ENCODE measurements around the gene LEO1. TPM values are rescaled to one million over a fixed set of nuclear protein-coding genes. Genes with fewer than 3 reads are reported as not detected.

The LEO1 gene
- total and polyA plus RNA-seq, 10 of the 15 experiments (the other 5 are each of a cell fraction or from before 2014, with no cell fraction given): 13.6 to 50.6 (median 32.4) TPM

GRCh38 chr15:52010633-52011595 is 39.3 kb upstream of the LEO1 start:
- intact Hi-C loops (cut with micrococcal nuclease; ENCODE audit: unreplicated experiment): no loop called here
- CTCF ChIA-PET: interaction anchor here (1.7 kb wide), 1 partner anchor 128 kb away, joined by 5 read pairs; no protein-coding TSS in a partner anchor
- FAIRE-seq: no peak
- no peak for TF ChIP-seq SUZ12 (IDR thresholded peaks at IDR 0.05; ENCODE audit: unreplicated experiment)
- peak; percentile 28; the same call in 1 of the 2 replicates for TF ChIP-seq NFIC (IDR thresholded peaks at IDR 0.05; ENCODE audit: low read depth, low read length)
- TF ChIP-seq, protein P1, sequence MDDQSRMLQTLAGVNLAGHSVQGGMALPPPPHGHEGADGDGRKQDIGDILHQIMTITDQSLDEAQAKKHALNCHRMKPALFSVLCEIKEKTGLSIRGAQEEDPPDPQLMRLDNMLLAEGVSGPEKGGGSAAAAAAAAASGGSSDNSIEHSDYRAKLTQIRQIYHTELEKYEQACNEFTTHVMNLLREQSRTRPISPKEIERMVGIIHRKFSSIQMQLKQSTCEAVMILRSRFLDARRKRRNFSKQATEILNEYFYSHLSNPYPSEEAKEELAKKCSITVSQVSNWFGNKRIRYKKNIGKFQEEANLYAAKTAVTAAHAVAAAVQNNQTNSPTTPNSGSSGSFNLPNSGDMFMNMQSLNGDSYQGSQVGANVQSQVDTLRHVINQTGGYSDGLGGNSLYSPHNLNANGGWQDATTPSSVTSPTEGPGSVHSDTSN (IDR thresholded peaks at IDR 0.05; ENCODE audit: insufficient replicate concordance, low read depth, low read length): no peak
- TF ChIP-seq ZNF217 (IDR thresholded peaks at IDR 0.05): no peak
- 0 out of 2 replicates have a peak, but pooled peaks have one; percentile 34 for TF ChIP-seq ATF2 (IDR thresholded peaks at IDR 0.05; ENCODE audit: low read length)
- TF ChIP-seq, protein P2, sequence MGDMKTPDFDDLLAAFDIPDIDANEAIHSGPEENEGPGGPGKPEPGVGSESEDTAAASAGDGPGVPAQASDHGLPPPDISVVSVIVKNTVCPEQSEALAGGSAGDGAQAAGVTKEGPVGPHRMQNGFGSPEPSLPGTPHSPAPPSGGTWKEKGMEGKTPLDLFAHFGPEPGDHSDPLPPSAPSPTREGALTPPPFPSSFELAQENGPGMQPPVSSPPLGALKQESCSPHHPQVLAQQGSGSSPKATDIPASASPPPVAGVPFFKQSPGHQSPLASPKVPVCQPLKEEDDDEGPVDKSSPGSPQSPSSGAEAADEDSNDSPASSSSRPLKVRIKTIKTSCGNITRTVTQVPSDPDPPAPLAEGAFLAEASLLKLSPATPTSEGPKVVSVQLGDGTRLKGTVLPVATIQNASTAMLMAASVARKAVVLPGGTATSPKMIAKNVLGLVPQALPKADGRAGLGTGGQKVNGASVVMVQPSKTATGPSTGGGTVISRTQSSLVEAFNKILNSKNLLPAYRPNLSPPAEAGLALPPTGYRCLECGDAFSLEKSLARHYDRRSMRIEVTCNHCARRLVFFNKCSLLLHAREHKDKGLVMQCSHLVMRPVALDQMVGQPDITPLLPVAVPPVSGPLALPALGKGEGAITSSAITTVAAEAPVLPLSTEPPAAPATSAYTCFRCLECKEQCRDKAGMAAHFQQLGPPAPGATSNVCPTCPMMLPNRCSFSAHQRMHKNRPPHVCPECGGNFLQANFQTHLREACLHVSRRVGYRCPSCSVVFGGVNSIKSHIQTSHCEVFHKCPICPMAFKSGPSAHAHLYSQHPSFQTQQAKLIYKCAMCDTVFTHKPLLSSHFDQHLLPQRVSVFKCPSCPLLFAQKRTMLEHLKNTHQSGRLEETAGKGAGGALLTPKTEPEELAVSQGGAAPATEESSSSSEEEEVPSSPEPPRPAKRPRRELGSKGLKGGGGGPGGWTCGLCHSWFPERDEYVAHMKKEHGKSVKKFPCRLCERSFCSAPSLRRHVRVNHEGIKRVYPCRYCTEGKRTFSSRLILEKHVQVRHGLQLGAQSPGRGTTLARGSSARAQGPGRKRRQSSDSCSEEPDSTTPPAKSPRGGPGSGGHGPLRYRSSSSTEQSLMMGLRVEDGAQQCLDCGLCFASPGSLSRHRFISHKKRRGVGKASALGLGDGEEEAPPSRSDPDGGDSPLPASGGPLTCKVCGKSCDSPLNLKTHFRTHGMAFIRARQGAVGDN (IDR thresholded peaks at IDR 0.05): peak; percentile 71
- peak; percentile 42; the same call in 1 of the 2 replicates for TF ChIP-seq BCL11A (IDR thresholded peaks at IDR 0.05; ENCODE audit: low read depth, low read length)
- no peak for TF ChIP-seq KAT2A (conservative IDR thresholded peaks at IDR 0.05; ENCODE audit: control insufficient read depth, low read depth, low read length)
- TF ChIP-seq USF2 (IDR thresholded peaks at IDR 0.05; ENCODE audit: borderline replicate concordance, low read depth, low read length): no peak
- TF ChIP-seq, protein P3, sequence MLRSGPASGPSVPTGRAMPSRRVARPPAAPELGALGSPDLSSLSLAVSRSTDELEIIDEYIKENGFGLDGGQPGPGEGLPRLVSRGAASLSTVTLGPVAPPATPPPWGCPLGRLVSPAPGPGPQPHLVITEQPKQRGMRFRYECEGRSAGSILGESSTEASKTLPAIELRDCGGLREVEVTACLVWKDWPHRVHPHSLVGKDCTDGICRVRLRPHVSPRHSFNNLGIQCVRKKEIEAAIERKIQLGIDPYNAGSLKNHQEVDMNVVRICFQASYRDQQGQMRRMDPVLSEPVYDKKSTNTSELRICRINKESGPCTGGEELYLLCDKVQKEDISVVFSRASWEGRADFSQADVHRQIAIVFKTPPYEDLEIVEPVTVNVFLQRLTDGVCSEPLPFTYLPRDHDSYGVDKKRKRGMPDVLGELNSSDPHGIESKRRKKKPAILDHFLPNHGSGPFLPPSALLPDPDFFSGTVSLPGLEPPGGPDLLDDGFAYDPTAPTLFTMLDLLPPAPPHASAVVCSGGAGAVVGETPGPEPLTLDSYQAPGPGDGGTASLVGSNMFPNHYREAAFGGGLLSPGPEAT (IDR thresholded peaks at IDR 0.05; ENCODE audit: low read depth): no peak
- no peak for TF ChIP-seq EP300 (IDR thresholded peaks at IDR 0.05; ENCODE audit: borderline replicate concordance in 1 of 2, control insufficient read depth in 1 of 2, low read depth in 2 of 2, low read length in 2 of 2)

More at GRCh38 chr15:52010633-52011595, 39.3 kb upstream of the LEO1 start:
- SMC1A ChIA-PET (ENCODE audit: uncharacterized antibody, unreplicated experiment): interaction anchor here (1.0 to 2.2 kb wide), 5 partner anchors 10 to 98 kb away, joined by 3 to 22 read pairs (median 4); no protein-coding TSS in a partner anchor
- H3K79me2 ChIP-seq (ENCODE audit: control insufficient read depth, insufficient read depth, low read length): no peaks in the 10 kb centered on the region
- H3K36me3 ChIP-seq (ENCODE audit: control insufficient read depth in 2 of 2, insufficient read depth in 2 of 2, low read length in 1 of 2): no peaks in the 10 kb centered on the region
- RAD21 ChIA-PET (ENCODE audit: unreplicated experiment): interaction anchor here (0.6 to 1.8 kb wide), 4 partner anchors 9 to 73 kb away, joined by 3 to 6 read pairs (median 3); no protein-coding TSS in a partner anchor
- DNase-seq (ENCODE audit: low read depth, low spot score) (peak; percentile 68), ATAC-seq (peak; percentile 12)
- in situ Hi-C loops (cut with MboI): no loop called here
- no peak overlapping the region for H3K4me3 ChIP-seq
- no peaks in the 10 kb centered on the region for H3K9me3 ChIP-seq (replicated peaks; ENCODE audit: control insufficient read depth, insufficient read depth, low read length)
- H2AFZ ChIP-seq (ENCODE audit: control insufficient read depth, low read depth, low read length): peak overlapping the region; percentile 41
- WGBS (ENCODE audit: insufficient coverage, insufficient replicate concordance, low lambda C conversion rate, missing lambda C conversion rate): 49% methylated on average over 14 of the region's 14 CpGs
- H4K20me1 ChIP-seq (ENCODE audit: control insufficient read depth, insufficient read depth): no peaks in the 10 kb centered on the region
- no peaks in the 10 kb centered on the region for H3K27me3 ChIP-seq (replicated peaks in 1 of 2; ENCODE audit: control insufficient read depth in 2 of 2, insufficient read depth in 2 of 2, low read length in 1 of 2)
- POLR2A ChIA-PET: interaction anchor here (0.9 to 2.0 kb wide), 3 partner anchors 9 to 65 kb away, joined by 3 to 6 read pairs (median 3); no protein-coding TSS in a partner anchor
- no TSS peak for BruUV-seq (replicated peaks)
- H3K4me2 ChIP-seq (ENCODE audit: control insufficient read depth, insufficient read depth): peak overlapping the region; percentile 17
- no peak overlapping the region for H3K9ac ChIP-seq (ENCODE audit: control insufficient read depth, insufficient read depth, low read length)
- H3K27ac ChIP-seq (ENCODE audit: control insufficient read depth, insufficient read depth): peak overlapping the region; percentile 67
- peaks cover 78% of the 10 kb centered on the region for H3K4me1 ChIP-seq (ENCODE audit: control insufficient read depth, insufficient read depth, low read length)
